C4-2B (cell line): ENCODE measurements around the gene GRIK4.
"Not testable (repeated sequence)": the region's sequence is repeated elsewhere in the genome, so short reads cannot be mapped to it uniquely, and the experiment has no call there.

Experiments used
- H3K27ac ChIP-seq: fragments of 450-650 bp; 2 replicates; pipeline ENCODE4 v1.5.1; 2017
- CTCF ChIP-seq: fragments of 450-650 bp; conservative IDR thresholded peaks from 2 replicates; pipeline ENCODE4 v1.5.1; 2017; ENCODE audit warnings: mild to moderate bottlenecking
- ZFX ChIP-seq: fragments of 450-650 bp; IDR thresholded peaks from 2 replicates; pipeline ENCODE4 v1.6.1; 2017

The GRIK4 gene

GRCh38 chr11:120612513-120613263 lies 101.1 kb downstream of the GRIK4 start:
- TF ChIP-seq CTCF (no peak), ZFX (no peak)
- H3K27ac ChIP-seq: no peak overlapping the region

- no peak overlapping the region for H3K27ac ChIP-seq
- TF ChIP-seq ZFX: no peak
- no peak for TF ChIP-seq CTCF
Observed at GRCh38 chr11:120613264-120614226, 102.0 kb downstream of the GRIK4 start.

GRCh38 chr11:120615391-120615790 lies 103.8 kb downstream of the GRIK4 start:
- no peak overlapping the region for H3K27ac ChIP-seq
- TF ChIP-seq CTCF (no peak), ZFX (no peak)

GRCh38 chr11:120618399-120618798 lies 106.9 kb downstream of the GRIK4 start:
- no peak overlapping the region for H3K27ac ChIP-seq
- TF ChIP-seq ZFX: no peak
- TF ChIP-seq CTCF: no peak

GRCh38 chr11:120622189-120622875 lies 110.8 kb downstream of the GRIK4 start:
- TF ChIP-seq CTCF: no peak; the same call in 1 of the 2 replicates
- TF ChIP-seq ZFX: no peak
- no peak overlapping the region for H3K27ac ChIP-seq

- not testable (repeated sequence) for H3K27ac ChIP-seq
Observed at GRCh38 chr11:120624992-120625391, 113.4 kb downstream of the GRIK4 start.

DNA sequence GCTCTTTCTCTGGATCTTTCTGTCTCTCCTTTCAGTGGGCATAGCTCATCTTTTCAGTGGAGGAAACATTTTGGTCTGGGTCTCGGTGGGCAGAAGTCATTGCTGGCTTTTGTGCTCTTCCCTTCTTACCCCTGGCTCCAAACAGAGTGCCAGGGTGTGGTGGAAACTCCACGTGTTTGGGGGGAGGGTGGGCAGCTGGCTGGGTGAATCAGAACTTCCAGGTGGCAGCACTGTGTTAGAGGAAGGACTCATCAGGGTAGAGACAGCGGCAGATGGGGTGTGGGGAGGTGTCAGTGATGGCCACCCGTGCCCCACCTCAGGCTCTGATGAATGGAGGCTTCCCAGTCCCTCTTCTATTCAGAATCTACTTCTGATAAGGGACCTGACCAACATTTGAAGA lies 114.0 kb downstream of the GRIK4 start:
- TF ChIP-seq CTCF (no peak), ZFX (no peak)
- no peak overlapping the region for H3K27ac ChIP-seq
